ENCODE results near the gene GPC5.
"Not testable (repeated sequence)": the region's sequence is repeated elsewhere in the genome, so short reads cannot be mapped to it uniquely, and the experiment has no call there.

The GPC5 gene

GRCh38 chr13:92218615-92219014 lies 820.2 kb downstream of the GPC5 start:
- no peak for DNase-seq

GRCh38 chr13:92221916-92222315 lies 823.5 kb downstream of the GPC5 start:
- no peak for DNase-seq

GRCh38 chr13:92224052-92224821 lies 825.8 kb downstream of the GPC5 start:
- DNase-seq: no peak

DNA sequence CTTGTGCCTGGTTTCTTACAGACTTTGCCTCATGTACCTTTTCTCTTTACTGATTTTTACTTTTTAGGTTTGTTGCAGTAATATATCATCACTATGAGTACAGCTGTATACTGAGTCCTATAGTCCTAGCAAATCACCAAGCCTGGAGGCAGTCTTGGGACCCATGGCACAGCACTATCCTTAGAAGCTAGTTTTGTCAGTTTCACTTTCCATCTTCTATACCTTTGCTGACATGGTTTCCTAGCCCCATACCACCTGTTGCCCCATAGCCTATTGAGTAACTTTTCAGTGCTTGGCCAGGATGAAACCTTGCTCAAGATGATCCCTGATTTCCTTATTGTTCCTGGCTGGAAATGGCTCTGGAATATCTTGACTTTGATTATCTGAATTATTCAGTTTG lies 826.4 kb downstream of the GPC5 start:
- DNase-seq: no peak

DNA sequence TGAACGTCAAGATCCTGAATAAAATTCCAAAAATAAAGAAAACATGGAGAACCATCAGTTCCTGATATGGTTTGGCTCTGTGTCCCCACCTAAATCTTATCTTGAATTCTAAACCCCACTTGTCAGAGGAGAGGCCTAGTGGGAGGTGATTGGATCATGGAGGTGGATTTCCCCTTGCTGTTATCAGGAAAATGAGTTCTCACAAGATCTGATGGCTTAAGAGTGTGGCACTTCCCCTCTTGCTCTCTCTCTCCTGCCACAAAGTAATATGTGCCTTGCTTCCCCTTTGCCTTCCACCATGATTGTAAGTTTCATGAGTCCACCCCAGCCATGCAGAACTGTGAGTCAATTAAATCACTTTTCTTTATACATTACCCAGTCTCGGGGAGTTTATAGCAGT lies 827.4 kb downstream of the GPC5 start:
- no peak for DNase-seq

GRCh38 chr13:92232871-92233270 lies 834.5 kb downstream of the GPC5 start:
- DNase-seq: no peak

DNA sequence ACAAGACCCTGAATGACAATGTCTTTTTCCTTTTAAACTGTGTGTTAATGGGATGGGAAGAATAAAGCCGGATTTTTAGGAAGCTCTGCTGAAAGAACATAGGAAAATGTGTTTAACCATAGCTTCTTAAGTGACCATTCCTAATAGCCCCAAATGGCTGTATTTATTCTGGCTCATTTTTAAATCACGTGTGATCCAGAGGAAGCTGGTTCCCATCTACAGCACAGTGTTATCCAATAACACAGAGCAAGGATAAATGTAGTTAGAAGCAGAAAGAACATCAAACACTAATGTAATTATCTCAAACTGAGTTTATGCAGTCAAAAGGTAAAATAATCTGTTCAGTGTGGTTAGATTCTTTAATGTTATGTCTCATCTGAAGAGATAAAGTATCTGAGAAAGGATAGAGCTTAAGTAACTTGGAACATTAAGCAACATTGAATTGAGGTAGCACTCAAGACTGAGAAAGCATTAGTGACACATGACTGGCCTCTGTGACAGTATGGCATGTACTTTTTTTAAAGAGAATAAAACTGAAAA lies 853.3 kb downstream of the GPC5 start:
- DNase-seq: no peak

DNA sequence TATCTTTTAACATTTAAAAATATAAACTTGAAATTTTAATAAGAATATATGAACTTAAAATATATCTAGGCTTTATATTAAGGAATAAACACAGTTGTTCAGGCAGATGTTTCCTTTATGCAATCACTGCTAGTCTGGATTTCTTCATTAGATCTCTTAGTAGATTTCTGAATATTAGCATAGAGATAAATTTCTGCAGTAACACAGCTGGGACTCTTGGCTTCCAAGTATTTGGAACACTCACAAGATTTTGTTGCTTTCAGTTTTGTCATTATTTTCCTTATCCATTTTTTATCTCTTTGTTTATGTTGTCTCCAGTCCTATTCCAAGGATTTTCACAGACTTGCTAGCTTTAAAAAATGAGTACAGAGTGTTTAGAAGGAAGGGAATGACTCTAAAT lies 857.1 kb downstream of the GPC5 start:
- DNase-seq: no peak

GRCh38 chr13:92256211-92256610 lies 857.8 kb downstream of the GPC5 start:
- DNase-seq: no peak

- DNase-seq: no peak
Measured at GRCh38 chr13:92259046-92259445, 860.6 kb downstream of the GPC5 start.

DNA sequence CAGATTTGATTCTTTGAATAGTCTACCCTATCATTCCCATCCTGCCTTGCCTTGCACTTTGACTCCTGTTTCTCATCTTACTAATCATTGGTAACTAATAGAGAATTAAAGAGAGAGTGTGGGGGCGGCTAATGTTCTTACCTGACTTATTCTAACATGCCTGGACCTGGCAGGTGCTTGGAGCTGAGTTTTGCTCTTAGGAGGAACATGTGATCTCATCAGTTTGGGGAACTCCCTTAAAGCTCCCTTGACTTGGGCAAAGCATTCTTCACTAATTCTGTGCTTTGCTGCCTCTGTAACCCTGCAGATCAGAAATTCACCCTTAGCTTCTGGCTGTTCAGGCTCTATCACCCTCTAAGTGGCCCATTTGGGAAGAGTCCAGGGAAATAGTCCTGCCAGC lies 861.1 kb downstream of the GPC5 start:
- no peak for DNase-seq

DNA sequence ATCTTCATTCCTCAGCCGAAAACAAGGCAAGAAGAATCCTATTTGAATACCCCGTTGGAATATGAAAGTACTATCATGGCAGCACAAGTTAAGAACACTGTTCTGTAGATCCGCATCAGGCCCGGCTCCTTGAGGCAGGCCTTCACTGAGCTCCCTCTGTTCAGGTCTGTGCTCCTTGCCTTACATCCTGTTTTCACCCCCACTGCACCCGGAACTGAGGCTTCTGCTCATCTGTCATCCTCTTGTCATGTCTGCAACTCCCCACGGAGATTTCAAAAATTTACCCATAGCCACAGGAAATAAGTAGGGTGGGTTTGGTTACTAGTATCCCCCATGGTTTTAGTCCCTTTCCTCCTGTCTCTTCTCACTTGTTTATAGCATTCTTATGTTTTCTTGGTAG lies 861.9 kb downstream of the GPC5 start:
- DNase-seq: no peak

DNA sequence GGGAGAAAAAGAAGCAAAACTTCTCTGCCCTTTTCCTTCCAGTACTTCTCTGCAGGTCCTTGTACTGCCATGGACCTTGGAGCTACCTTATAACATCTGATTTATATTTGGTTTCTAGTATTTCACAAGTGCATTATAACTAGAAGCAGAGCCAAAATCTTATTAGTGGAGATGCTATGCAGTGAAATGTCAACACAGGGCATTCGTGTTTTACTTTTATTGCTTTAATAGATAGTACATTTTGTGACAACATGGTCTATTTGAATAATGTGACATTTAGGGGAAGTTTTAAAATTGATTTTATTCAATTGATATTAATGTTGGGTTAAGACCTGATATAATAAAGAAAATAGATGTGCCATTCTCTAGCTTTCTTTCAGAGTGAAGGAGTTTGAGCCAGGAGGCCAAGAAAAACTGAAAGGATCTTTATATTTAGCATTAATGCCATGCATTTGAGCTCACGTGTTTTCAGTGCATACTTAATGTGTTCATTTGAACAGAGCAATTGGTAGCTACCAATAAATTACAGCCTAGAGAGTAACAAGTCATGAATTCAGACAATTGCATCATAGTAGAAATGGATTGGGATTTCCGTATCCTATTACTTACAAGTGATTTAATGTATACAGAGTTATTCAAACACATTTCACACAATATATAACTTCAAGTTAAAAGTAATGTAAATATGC lies 863.8 kb downstream of the GPC5 start:
- no peak for DNase-seq

DNA sequence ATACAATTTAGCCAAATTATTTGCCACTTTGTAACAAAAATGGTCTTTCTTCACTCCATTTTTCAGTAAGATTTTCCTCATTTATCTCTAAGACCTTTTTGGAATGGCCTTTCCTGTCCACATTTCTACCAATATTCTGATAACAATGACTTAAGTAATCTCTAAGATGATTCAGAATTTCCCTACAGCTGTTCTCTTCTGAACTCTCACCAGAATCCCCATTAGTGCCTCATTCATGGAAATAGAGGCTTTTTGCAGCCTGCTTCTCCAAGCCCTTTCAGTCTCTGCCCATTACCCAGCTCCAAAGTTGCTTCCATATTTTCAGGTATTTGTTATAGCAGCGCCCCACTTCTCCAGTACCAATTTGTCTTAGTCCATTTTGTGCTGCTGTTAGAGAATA lies 867.0 kb downstream of the GPC5 start:
- no peak for DNase-seq

GRCh38 chr13:92270990-92271389 lies 872.6 kb downstream of the GPC5 start:
- no peak for DNase-seq

DNA sequence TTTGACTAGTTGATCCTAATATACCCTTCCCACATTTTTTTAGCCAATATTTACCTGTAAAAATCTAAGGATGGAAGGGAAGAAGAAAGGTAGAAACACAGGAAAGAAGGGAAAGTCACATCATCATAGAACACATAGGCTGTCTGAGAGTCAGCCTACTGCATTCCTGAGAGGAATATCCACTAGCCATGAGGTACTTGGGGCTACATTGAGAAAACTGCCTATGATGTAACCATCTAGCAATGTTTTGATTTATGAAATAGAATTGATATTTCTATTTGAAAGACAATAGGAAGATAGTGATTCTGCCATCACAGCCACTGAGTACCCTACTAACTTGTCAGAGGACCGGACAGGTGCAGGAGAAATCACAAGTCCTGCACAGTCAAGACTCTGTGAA lies 873.8 kb downstream of the GPC5 start:
- no peak for DNase-seq

DNA sequence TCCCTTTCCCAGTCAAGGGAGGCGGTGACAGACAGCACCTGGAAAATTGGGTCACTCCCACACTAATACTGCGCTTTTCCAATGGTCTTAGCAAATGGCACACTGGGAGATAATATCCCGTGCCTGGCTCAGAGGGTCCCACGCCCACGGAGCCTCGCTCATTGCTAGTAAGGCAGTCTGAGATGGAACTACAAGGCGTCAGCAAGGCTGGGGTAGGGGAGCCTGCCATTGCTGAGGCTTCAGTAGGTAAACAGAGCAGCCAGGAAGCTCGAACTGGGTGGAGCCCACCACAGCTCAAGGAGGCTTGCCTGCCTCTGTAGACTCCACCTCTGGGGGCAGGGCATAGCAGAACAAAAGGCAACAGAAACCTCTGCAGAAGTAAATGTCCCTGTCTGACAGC lies 882.6 kb downstream of the GPC5 start:
- not testable (repeated sequence) for DNase-seq

GRCh38 chr13:92290718-92291307 lies 892.4 kb downstream of the GPC5 start:
- DNase-seq: not testable (repeated sequence)

DNA sequence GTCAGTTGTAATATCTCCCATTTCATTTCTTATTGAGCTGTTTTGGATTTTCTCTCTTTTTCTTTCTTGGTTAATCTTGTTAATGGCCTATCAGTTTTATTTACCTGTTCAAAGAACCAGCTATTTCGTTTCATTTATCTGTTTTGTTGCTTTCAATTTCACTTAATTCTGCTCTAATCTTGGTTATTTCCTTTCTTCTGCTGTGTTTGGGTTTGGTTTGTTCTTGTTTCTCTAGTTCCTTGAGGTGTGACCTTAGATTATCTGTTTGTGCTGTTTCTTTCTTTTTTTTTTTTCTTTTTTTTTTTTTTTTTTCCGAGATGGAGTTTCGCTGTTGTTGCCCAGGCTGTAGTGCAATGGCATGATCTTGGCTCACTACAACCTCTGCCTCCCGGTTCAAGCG lies 896.1 kb downstream of the GPC5 start:
- not testable (repeated sequence) for DNase-seq

GRCh38 chr13:92296154-92296671 lies 897.8 kb downstream of the GPC5 start:
- DNase-seq: not testable (repeated sequence)

DNA sequence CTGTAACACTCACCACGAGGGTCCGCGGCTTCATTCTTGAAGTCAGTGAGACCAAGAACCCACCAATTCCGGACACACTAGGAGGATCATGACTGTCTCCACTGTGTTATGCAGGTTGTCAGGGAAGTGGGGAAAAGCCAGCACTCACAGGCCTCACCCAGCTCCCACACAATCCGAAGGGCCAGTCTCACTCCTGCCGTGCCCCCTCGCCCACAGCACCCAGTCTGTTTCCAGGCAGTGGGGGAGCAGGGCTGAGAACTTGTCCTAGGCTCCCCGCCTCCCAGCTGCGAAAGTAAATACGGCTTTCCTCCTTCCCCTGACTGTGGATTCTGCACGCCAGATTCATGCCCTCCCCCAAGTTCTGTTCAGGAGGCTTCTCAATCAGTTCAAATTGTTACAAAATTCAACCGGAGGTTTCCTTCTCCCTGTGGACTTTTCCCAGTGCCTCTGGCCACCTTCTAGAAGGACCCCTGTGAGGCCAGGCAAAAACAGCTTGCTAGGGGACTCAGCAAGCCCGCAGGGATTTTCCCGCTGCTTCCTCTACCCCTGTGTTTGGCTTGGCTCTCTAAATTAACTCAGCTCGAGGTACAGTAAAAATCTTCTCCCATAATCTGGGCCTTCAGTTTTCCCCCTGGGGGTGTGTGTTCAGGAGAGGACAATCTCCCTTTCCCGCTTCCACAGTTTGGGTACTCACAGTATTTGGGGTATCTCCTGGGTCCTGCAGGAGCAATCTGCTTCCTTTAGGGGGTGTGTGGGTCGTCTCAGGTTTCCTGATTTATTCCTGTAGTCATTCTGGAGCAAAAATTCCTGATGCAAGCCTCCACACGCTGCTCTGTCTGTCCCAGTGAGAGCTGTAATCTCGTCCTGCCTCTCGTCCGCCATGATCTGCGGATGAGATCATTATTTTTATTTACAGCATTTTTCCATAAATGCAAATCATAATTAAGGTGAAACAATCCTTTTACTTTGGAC lies 899.8 kb downstream of the GPC5 start:
- DNase-seq: no peak

- no peak for DNase-seq
Measured at GRCh38 chr13:92300651-92301050, 902.2 kb downstream of the GPC5 start.
